OCI-LY7 (cell line): ENCODE results near the gene ESM1.

Experiments
- CTCF ChIP-seq: fragments of 200-600 bp; sonication (generic); conservative IDR thresholded peaks from 2 replicates; pipeline ENCODE4 v1.5.1; 2014; ENCODE audit warnings: mild to moderate bottlenecking, antibody characterized with exemption, low read length, moderate library complexity, mixed read lengths
- EZH2phosphoT487 ChIP-seq: fragments of 200-600 bp; sonication (generic); IDR thresholded peaks from 2 replicates; pipeline ENCODE4 v1.6.1; 2018; ENCODE audit warnings: low read depth, borderline replicate concordance, mild to moderate bottlenecking, mixed run types, antibody characterized with exemption, low read length, moderate library complexity, mixed read lengths

GRCh38 chr5:55030676-55031369, 45.4 kb upstream of the ESM1 start:
- TF ChIP-seq CTCF (no peak), EZH2phosphoT487 (no peak)
